Neural cell (in vitro differentiated cells): Measurements from ENCODE around the gene HSPB6. TPM values are rescaled to one million over a fixed set of nuclear protein-coding genes. Genes with fewer than 3 reads are reported as not detected.

Experiments
- H2AFZ ChIP-seq: fragments of 200-600, 300-800 bp; sonication (generic), shearing (Covaris generic); 2 replicates; pipeline ENCODE4 v1.6.0; 2014; ENCODE audit warnings: low read depth, mild to moderate bottlenecking, antibody characterized with exemption, low read length, moderate library complexity
- H3F3A ChIP-seq: fragments of 200-600 bp; shearing (Covaris generic); 2 replicates; pipeline ENCODE4 v1.6.1; 2016; ENCODE audit warnings: mild to moderate bottlenecking, moderate library complexity, mixed read lengths, antibody characterized with exemption, low read length; ENCODE audit not compliant: insufficient read depth, poor library complexity, severe bottlenecking
- H3K27ac ChIP-seq: fragments of 200-600, 300-800 bp; sonication (generic), shearing (Covaris generic); 2 replicates; pipeline ENCODE4 v1.5.1; 2014; ENCODE audit warnings: mild to moderate bottlenecking, low read length, moderate library complexity
- H3K27me3 ChIP-seq: fragments of 300-800, 200-600 bp; sonication (generic), shearing (Covaris generic); 2 replicates; pipeline ENCODE4 v1.6.0; 2014; ENCODE audit warnings: mild to moderate bottlenecking, low read depth, low read length, moderate library complexity; ENCODE audit not compliant: insufficient read depth
- H3K36me3 ChIP-seq: fragments of 300-800, 200-600 bp; sonication (generic), shearing (Covaris generic); 2 replicates; pipeline ENCODE4 v1.5.1; 2014; ENCODE audit warnings: mild to moderate bottlenecking, antibody characterized with exemption, low read length, moderate library complexity; ENCODE audit not compliant: insufficient read depth
- H3K4me2 ChIP-seq: fragments of 300-800, 200-600 bp; sonication (generic), shearing (Covaris generic); 2 replicates; pipeline ENCODE4 v1.6.0; 2014; ENCODE audit warnings: mild to moderate bottlenecking, low read length
- H3K4me3 ChIP-seq: fragments of 300-800, 200-600 bp; sonication (generic), shearing (Covaris generic); 2 replicates; pipeline ENCODE4 v1.5.1; 2014; ENCODE audit warnings: mild to moderate bottlenecking, low read length, moderate library complexity
- H3K79me2 ChIP-seq: fragments of 200-600 bp; shearing (Covaris generic); replicated peaks from 2 replicates; pipeline ENCODE4 v1.6.0; 2014; ENCODE audit warnings: mild to moderate bottlenecking, low read length, moderate library complexity; ENCODE audit not compliant: insufficient read depth
- H3K9ac ChIP-seq: fragments of 300-800, 200-600 bp; sonication (generic), shearing (Covaris generic); 2 replicates; pipeline ENCODE4 v1.6.1; 2016; ENCODE audit warnings: mild to moderate bottlenecking, low read length, mixed read lengths
- H3K9me2 ChIP-seq: fragments of 200-600 bp; shearing (Covaris generic); 2 replicates; pipeline ENCODE4 v1.6.1; 2016; ENCODE audit warnings: mild to moderate bottlenecking, low read length, mixed read lengths; ENCODE audit not compliant: insufficient read depth
- H3K9me3 ChIP-seq: fragments of 200-600, 300-800 bp; sonication (generic), shearing (Covaris generic); 2 replicates; pipeline ENCODE4 v1.6.1; 2016; ENCODE audit warnings: mild to moderate bottlenecking, mixed run types, low read length, moderate library complexity, mixed read lengths
- H4K20me1 ChIP-seq: fragments of 200-600 bp; shearing (Covaris generic); 2 replicates; pipeline ENCODE4 v1.6.1; 2016; ENCODE audit warnings: mild to moderate bottlenecking, mixed run types; ENCODE audit not compliant: insufficient read depth
- EP300 ChIP-seq: fragments of 450-650 bp; conservative IDR thresholded peaks from 2 replicates; pipeline ENCODE4 v1.6.1; 2014; ENCODE audit warnings: antibody characterized with exemption, mild to moderate bottlenecking, moderate library complexity; ENCODE audit not compliant: poor library complexity, severe bottlenecking
- EZH2 ChIP-seq: fragments of 200-600, 300-800 bp; shearing (Covaris generic), sonication (generic); IDR thresholded peaks from 2 replicates; pipeline ENCODE4 v1.6.1; 2014; ENCODE audit warnings: antibody characterized with exemption, low read length, borderline replicate concordance, mild to moderate bottlenecking; ENCODE audit not compliant: insufficient read depth, poor library complexity, severe bottlenecking
- MXI1 ChIP-seq: fragments of 450-650 bp; conservative IDR thresholded peaks from 2 replicates; pipeline ENCODE4 v1.6.1; 2014; ENCODE audit warnings: antibody characterized with exemption, mild to moderate bottlenecking; ENCODE audit not compliant: poor library complexity, severe bottlenecking
- POLR2AphosphoS5 ChIP-seq: IDR thresholded peaks from 2 replicates; pipeline ENCODE4 v1.6.1; 2012
- RAD21 ChIP-seq: fragments of 450-650 bp; conservative IDR thresholded peaks from 2 replicates; pipeline ENCODE4 v1.6.1; 2014; ENCODE audit warnings: antibody characterized with exemption, mild to moderate bottlenecking, moderate library complexity
- SMC3 ChIP-seq: fragments of 450-650 bp; conservative IDR thresholded peaks from 2 replicates; pipeline ENCODE4 v1.6.1; 2014; ENCODE audit warnings: antibody characterized with exemption, mild to moderate bottlenecking, moderate library complexity; ENCODE audit not compliant: poor library complexity
- TAF1 ChIP-seq: IDR thresholded peaks from 2 replicates; pipeline ENCODE4 v1.6.1; 2012; ENCODE audit warnings: low read depth
- polyA plus RNA-seq: library from polyadenylated mRNA; depleted of rRNA; stranded (reverse); fragments of >200 nt; gene quantifications from 2 replicates; pipeline ENCODE4 v1.2.3, GENCODE V29; 2014
- TF ChIP-seq, protein P1 (sequence below): IDR thresholded peaks from 2 replicates; pipeline ENCODE4 v1.6.1; 2012; ENCODE audit warnings: borderline replicate concordance
- TF ChIP-seq, protein P2 (sequence below): fragments of 450-650 bp; IDR thresholded peaks from 2 replicates; pipeline ENCODE4 v1.5.1; 2014; ENCODE audit warnings: antibody characterized with exemption, mild to moderate bottlenecking, moderate library complexity; ENCODE audit not compliant: poor library complexity, severe bottlenecking

The HSPB6 gene
- polyA plus RNA-seq, 1 donor from 2014 or later: not detected

DNA sequence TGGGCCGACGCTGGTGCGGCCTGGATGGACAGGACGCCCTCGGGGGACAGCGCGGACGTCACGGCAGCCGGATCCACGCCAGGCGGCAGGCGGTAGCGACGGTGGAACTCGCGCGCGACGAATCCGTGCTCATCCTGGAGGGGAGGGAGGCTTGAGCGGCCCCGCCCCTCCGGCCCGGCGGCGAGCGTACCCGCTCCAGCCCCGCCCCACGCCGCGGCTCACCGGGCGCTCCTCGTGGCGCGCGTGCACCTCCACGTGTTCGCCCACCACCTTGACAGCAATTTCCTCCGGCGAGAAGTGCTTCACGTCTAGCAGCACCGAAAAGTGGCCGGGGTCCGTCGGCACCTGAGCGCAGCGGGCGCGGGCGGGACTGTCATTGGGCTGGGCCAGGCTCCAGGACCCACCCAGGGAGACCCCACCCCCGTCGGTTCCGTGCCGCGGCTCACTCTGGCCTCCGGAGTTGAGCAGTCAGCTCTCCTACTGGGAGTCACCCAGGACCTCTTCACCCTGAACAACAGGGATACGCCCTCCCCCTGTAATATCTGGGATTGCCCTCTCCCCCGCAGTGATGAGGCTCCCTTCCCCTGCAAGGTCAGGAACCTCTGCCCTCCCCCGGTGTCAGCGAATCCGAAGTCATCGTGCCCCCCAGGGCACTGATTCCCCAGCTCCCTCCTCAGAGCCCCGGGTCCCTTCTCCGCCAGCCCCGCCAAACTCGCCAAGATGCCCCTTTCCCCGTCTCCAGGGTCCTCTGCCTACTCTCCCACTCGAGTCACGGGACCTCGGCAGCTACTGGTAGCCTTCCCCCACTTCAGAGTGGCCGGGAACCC, 1.1 kb downstream of the HSPB6 start:
- Histone ChIP-seq H3K9ac (no peak overlapping the region), H3K9me3 (no peaks in the 10 kb centered on the region)

DNA sequence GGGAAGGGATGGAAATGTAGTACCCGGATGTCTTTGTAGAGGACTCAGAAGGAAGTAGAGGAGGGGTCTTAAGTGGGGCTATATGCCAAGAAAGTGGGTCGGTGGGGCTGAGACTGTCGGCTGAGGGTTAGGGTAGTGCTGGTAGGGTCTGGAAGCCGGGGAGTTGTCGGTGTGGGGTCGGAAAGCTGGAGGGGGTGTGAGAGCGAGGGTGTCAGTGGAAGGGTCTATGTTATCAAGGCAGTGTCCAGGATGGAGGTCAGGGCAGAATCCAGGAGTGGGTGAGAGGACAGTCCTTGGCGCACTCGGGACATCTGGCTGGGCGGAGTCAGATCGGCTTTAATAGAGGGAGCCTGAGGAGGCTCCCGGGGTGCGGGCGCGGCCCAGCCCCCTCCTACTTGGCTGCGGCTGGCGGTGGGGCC, 1.7 kb downstream of the HSPB6 start:
- Histone ChIP-seq H2AFZ (no peak overlapping the region), H3K36me3 (peaks cover 8% of the 10 kb centered on the region), H3K27ac (no peak overlapping the region), H3K9me2 (no peaks in the 10 kb centered on the region), H4K20me1 (no peaks in the 10 kb centered on the region), H3K4me3 (no peak overlapping the region), H3K4me2 (no peak overlapping the region), H3K27me3 (no peaks in the 10 kb centered on the region), H3K79me2 (peaks cover 15% of the 10 kb centered on the region), H3K9ac (no peak overlapping the region), H3K9me3 (no peaks in the 10 kb centered on the region), H3F3A (no peaks in the 10 kb centered on the region)
- TF ChIP-seq POLR2AphosphoS5 (no peak), SMC3 (no peak), EP300 (no peak), EZH2 (no peak), MXI1 (no peak), RAD21 (no peak), TAF1 (no peak)
- TF ChIP-seq, protein P1, sequence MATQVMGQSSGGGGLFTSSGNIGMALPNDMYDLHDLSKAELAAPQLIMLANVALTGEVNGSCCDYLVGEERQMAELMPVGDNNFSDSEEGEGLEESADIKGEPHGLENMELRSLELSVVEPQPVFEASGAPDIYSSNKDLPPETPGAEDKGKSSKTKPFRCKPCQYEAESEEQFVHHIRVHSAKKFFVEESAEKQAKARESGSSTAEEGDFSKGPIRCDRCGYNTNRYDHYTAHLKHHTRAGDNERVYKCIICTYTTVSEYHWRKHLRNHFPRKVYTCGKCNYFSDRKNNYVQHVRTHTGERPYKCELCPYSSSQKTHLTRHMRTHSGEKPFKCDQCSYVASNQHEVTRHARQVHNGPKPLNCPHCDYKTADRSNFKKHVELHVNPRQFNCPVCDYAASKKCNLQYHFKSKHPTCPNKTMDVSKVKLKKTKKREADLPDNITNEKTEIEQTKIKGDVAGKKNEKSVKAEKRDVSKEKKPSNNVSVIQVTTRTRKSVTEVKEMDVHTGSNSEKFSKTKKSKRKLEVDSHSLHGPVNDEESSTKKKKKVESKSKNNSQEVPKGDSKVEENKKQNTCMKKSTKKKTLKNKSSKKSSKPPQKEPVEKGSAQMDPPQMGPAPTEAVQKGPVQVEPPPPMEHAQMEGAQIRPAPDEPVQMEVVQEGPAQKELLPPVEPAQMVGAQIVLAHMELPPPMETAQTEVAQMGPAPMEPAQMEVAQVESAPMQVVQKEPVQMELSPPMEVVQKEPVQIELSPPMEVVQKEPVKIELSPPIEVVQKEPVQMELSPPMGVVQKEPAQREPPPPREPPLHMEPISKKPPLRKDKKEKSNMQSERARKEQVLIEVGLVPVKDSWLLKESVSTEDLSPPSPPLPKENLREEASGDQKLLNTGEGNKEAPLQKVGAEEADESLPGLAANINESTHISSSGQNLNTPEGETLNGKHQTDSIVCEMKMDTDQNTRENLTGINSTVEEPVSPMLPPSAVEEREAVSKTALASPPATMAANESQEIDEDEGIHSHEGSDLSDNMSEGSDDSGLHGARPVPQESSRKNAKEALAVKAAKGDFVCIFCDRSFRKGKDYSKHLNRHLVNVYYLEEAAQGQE: no peak
- TF ChIP-seq, protein P2, sequence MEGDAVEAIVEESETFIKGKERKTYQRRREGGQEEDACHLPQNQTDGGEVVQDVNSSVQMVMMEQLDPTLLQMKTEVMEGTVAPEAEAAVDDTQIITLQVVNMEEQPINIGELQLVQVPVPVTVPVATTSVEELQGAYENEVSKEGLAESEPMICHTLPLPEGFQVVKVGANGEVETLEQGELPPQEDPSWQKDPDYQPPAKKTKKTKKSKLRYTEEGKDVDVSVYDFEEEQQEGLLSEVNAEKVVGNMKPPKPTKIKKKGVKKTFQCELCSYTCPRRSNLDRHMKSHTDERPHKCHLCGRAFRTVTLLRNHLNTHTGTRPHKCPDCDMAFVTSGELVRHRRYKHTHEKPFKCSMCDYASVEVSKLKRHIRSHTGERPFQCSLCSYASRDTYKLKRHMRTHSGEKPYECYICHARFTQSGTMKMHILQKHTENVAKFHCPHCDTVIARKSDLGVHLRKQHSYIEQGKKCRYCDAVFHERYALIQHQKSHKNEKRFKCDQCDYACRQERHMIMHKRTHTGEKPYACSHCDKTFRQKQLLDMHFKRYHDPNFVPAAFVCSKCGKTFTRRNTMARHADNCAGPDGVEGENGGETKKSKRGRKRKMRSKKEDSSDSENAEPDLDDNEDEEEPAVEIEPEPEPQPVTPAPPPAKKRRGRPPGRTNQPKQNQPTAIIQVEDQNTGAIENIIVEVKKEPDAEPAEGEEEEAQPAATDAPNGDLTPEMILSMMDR: no peak

More for the DNA sequence above, 1.1 kb downstream of the HSPB6 start:
- H3K9me2 ChIP-seq: no peaks in the 10 kb centered on the region
- peaks cover 8% of the 10 kb centered on the region for H3K36me3 ChIP-seq
- no peak overlapping the region for H3K4me3 ChIP-seq
- TF ChIP-seq RAD21: no peak
- TF ChIP-seq TAF1: no peak
- TF ChIP-seq, protein P2: no peak
- TF ChIP-seq SMC3: no peak
- TF ChIP-seq EZH2: no peak
- TF ChIP-seq, protein P1: no peak
- TF ChIP-seq EP300: no peak
- TF ChIP-seq POLR2AphosphoS5: no peak
- TF ChIP-seq MXI1: no peak
- no peak overlapping the region for H3K4me2 ChIP-seq
- no peaks in the 10 kb centered on the region for H3K27me3 ChIP-seq
- H4K20me1 ChIP-seq: no peaks in the 10 kb centered on the region
- H2AFZ ChIP-seq: no peak overlapping the region
- no peaks in the 10 kb centered on the region for H3F3A ChIP-seq
- no peak overlapping the region for H3K27ac ChIP-seq
- peaks cover 15% of the 10 kb centered on the region for H3K79me2 ChIP-seq
